Left ventricle myocardium superior (tissue), 1 donor: Measurements from ENCODE around the gene C19orf53. TPM values are rescaled to one million over a fixed set of nuclear protein-coding genes. Genes with fewer than 3 reads are reported as not detected.
"Not testable (repeated sequence)": the region's sequence is repeated elsewhere in the genome, so short reads cannot be mapped to it uniquely, and the experiment has no call there.

ENCODE experiments used
- ATAC-seq: fragments of 200-7000 bp; cut with Tn5 transposase; one replicate; pipeline ENCODE4 v1.9.1; 2020; ENCODE audit warnings: mild to moderate bottlenecking, moderate library complexity
- DNase-seq: peaks from one replicate; pipeline ENCODE4 v3.0.0-alpha.2; 2020
- intact Hi-C: fragments of 100-400 bp; cut with micrococcal nuclease; formaldehyde crosslinking; loops from one replicate; pipeline ENCODE4 v1.11.0; 2022
- total RNA-seq: library from RNA; stranded (reverse); fragmentation: NEBNext Ultra II Directional; extraction: Animal tissue kit (Norgen Biotek cat#: 25700); gene quantifications from one replicate; pipeline ENCODE4 v1.2.1, GENCODE V29; 2021
- donor health status: DM: no; HTN: yes; CAD: no; lungs with severe emphysema.

The C19orf53 gene
- total RNA-seq, 1 donor from 2014 or later, result 91.1 TPM

GRCh38 chr19:13790354-13790753, 16.1 kb downstream of the C19orf53 start:
- ATAC-seq (no peak), DNase-seq (no peak)
- intact Hi-C loops, result no loop called here

- ATAC-seq, intact Hi-C loops, DNase-seq: not testable (repeated sequence)
Measured at GRCh38 chr19:13793317-13793716, 19.1 kb downstream of the C19orf53 start.

GRCh38 chr19:13794398-13794756, 20.1 kb downstream of the C19orf53 start:
- DNase-seq, result peak; percentile 85
- ATAC-seq, result peak; percentile 33
- intact Hi-C loops, result no loop called here

GRCh38 chr19:13794757-13795589, 20.7 kb downstream of the C19orf53 start, which contains the start of gene ZSWIM4:
Gene ZSWIM4 (plus strand): TSS chr19:13795443. CDS start chr19:13795649, 206 bp downstream.
- peak; percentile 96 for ATAC-seq
- intact Hi-C loops, result no loop called here

DNA sequence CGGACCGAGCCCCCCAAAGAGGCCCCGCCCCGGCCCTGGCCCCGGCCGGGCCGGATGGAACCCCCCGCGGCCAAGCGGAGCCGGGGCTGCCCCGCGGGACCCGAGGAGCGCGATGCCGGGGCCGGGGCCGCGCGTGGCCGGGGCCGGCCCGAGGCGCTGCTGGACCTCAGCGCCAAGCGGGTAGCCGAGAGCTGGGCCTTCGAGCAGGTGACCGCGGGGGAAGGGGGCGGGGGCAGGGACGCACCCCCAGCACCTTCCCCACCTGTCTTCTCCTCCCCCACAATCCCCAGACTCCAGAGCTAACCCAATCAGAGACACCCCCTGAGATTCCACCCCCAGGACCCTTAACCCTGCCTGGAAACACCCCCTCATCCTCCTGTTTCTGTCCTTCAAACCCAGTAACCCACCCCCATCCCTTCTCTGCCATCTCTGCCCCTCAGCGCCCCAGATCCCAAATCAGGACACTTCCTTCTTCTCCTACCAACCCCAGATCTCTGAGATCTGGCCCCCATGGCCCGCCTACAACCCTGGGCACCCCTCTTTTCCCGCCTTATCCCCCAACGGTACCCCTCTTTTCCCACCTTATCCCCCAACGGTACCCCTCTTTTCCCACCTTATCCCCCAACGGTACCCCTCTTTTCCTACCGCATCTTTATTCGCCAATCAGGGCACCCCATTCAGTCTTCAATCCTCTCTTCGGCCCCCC, 21.5 kb downstream of the C19orf53 start:
- ATAC-seq, result peak; percentile 22
- DNase-seq, result no peak
- intact Hi-C loops, result no loop called here

More at GRCh38 chr19:13794757-13795589, 20.7 kb downstream of the C19orf53 start, which contains the start of gene ZSWIM4:
- peak; percentile 99 for DNase-seq

- intact Hi-C loops, result no loop called here
- ATAC-seq (peak; percentile 36), DNase-seq (peak; percentile 79)
Measured at GRCh38 chr19:13796301-13797057, 22.2 kb downstream of the C19orf53 start.

DNA sequence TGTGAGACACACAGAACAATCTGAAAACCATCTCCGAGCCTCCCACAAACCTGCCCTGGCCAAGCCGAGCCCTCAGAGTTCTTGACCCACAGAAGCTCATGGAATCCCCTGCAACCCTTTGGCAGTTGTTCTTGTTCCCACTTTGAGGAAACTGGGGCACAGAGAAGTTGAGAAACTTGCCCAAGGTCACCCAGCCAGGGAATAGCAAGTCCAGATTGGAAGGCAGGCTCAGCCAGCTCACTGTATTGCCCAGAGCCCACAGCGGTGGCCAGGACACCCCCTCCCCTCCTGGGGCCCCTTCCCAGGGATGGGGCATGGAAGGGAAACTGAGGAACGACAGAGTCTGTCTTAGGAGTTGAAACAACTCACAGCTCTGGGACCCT, 22.8 kb downstream of the C19orf53 start:
- intact Hi-C loops, result no loop called here
- DNase-seq (no peak), ATAC-seq (no peak)

- intact Hi-C loops, result no loop called here
- no peak for ATAC-seq
- DNase-seq, result peak; percentile 35
Measured at GRCh38 chr19:13797870-13798269, 23.6 kb downstream of the C19orf53 start.

GRCh38 chr19:13799669-13800068, 25.4 kb downstream of the C19orf53 start:
- ATAC-seq (no peak), DNase-seq (no peak)
- intact Hi-C loops, result no loop called here

DNA sequence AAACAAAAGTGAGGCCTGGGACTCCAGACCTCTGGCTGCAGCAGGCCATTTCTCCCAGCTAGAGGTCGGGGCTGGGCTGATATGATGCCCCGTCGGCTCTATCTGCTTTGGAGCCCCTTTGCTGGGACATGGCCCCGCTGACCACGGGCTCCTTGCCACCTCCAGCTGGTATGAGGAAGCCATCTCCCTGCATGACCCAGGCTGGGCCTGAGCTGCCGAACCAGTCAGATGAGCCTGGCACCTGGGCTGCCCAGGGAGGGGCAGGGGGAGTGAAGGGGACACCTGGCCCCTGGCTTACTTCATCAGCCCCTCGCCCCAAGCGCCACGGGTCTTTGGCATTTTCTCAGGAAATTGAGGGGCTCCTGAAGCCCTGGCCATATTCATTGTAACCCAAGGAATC, 28.8 kb downstream of the C19orf53 start:
- ATAC-seq (no peak), DNase-seq (no peak)
- intact Hi-C loops, result no loop called here

- intact Hi-C loops, result no loop called here
- DNase-seq, result peak; percentile 70
- ATAC-seq, result peak; percentile 84
Measured at GRCh38 chr19:13804830-13805683, 30.8 kb downstream of the C19orf53 start.

DNA sequence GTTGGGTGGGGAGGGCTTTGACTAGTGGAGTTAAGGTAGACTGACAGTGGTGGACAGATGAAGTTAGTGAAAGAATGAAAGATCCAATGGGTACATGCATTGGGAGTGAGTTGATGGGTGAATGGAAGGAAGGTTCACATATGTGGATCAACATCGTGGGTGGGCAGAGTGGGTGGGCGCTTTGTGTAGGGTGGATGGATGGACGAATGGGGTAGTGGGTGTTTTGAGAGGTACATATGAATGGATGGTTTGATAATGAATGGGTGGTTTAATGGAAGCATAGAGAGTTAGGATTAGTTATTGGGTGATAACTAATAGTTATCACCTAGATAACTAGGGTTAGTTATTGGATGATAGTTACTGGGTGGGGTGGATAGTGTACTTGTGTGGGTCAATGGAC, 32.5 kb downstream of the C19orf53 start:
- no peak for ATAC-seq
- intact Hi-C loops, result no loop called here
- DNase-seq, result no peak

GRCh38 chr19:13807421-13808021, 33.3 kb downstream of the C19orf53 start:
- no peak for ATAC-seq
- no peak for DNase-seq
- intact Hi-C loops, result no loop called here

DNA sequence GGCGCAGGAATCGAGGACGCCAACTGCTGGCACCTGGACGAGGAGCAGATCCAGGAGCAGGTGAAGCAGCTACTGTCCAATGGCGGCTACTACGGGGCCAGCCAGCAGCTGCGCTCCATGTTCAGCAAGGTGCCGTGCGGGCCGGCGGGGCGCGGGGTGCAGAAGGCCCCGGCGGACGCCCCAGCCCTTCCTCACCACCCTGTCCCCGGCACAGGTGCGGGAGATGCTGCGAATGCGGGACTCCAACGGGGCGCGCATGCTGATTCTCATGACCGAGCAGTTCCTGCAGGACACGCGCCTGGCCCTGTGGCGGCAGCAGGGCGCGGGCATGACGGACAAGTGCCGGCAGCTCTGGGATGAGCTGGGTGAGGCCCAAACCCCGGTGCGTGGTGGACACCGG, 34.6 kb downstream of the C19orf53 start:
- intact Hi-C loops, result no loop called here
- DNase-seq (no peak), ATAC-seq (no peak)

DNA sequence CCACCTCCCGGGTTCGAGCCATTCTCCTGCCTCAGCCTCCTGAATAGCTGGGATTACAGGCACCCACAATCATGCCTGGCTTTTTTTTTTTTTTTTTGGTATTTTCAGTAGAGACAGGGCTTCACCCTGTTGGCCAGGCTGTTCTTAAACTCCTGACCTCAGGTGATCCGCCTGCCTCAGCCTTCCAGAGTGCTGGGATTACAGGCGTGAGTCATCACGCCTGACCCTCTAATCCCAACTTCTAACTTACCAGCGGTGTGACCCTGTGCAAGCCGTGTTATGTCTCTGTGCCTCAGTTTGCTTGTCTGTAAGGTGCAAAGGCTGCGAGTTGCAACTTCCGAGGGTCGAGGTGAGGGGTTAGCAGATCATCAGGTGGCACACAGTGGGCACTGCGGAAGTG, 38.3 kb downstream of the C19orf53 start:
- ATAC-seq, result no peak
- intact Hi-C loops, result no loop called here
- no peak for DNase-seq

DNA sequence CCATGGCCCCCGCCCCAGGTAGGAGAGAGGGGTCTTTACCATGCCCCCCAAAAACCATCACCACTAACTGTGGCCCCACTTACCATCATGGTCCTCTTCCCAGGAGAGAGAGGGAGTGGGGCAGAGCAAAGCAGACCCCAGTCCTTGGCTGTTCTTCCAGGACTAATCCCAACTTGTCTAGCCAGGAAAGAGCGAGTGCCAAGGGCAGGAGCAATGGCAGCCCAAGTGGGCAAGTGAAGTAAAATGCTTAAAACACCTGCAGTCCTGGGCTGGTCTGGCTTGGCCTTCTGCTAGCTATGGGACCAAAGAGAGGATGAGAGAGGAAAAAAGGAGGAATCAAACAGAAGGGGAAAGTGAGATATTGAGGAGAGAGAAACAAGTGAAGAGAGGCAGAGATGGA, 38.9 kb downstream of the C19orf53 start:
- DNase-seq, result no peak
- intact Hi-C loops, result no loop called here
- ATAC-seq, result no peak

GRCh38 chr19:13814550-13814949, 40.3 kb downstream of the C19orf53 start:
- no peak for DNase-seq

DNA sequence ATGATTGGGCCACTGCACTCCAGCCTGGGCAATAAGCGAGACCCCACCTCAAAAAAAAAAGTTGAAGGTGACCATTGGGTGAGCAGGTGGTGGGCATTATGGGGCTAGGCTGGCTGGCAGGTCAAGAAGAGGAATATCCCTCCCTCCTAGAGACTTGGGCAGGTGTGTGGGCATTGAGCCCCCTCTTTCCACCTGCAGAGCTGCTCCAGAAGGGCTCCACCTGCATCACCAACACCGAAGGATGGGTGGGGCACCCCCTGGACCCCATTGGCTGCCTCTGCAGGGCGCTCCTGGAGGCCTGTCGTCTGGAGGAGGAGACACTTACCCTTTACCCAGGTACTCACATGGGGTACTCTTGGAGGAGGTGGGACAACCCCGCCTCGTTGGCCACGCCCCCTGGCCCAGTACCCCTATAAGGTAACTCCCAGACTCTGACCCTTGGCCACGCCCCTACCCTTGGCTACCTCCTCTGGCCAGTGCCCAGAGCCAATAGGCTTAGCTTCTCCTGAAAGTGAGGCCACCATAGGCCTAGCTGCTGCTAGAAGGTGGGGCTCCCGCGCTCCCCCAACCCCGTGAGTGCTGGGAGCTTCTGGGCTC, 42.9 kb downstream of the C19orf53 start:
- DNase-seq (no peak), ATAC-seq (peak; percentile 26)
- intact Hi-C loops, result no loop called here

More at GRCh38 chr19:13814550-13814949, 40.3 kb downstream of the C19orf53 start:
- intact Hi-C loops, result no loop called here
- no peak for ATAC-seq
